Activated CD4-positive, alpha-beta T cell treated with anti-CD3 and anti-CD28 coated beads, Interleukin-2, amount 50 U/mL, for 48 hours (primary cell): Measurements from ENCODE around the gene P2RY2.
"Not testable (repeated sequence)": the region's sequence is repeated elsewhere in the genome, so short reads cannot be mapped to it uniquely, and the experiment has no call there.

Source experiments
- DNase-seq, 2 experiments: peaks; one replicate each; pipeline ENCODE4 v3.0.0-alpha.2; 2020

The P2RY2 gene

GRCh38 chr11:73189315-73189714 is 28.8 kb upstream of the P2RY2 start:
- DNase-seq, result no peak

DNA sequence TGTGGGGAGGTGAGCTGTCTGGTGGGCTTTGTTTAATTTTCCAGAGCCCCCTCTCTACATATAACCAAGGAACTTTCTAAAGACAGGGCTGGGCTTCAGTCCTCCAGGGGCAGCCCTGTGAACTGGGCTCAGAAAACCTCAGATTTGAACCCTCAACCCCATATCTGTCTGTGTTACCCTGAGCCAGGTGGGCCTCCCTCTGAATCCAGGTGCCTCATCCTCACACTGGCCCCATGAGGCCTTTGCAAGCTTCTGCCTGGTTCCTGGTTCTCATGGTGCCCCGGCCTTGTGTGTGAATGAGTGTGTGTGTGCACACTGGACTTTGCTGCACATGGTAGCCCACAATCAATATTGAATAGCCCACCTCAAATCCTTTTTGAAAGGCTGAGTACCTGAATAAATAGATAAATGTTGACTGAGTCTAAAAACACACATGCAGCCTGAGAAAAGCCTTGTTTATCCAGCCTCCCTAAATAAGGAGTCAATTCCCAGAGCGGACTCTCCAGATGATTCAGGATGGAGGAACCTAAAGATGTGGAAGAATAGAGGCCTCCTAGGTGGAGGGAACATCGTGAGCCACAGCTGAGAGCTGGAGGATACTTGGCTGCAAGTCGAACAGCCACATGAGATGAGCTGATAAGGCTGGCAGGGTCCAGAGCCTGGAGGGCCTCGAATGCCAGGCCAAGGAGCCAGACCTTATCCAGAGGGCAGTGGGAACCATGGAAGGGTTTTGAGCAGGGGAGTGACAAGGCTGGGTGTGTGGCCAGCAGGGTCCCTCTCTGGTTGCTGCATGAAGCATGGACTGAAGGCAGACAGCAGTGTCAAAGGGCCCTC is 28.1 kb upstream of the P2RY2 start:
- DNase-seq, result no peak

GRCh38 chr11:73190557-73190885 is 27.6 kb upstream of the P2RY2 start:
- DNase-seq, result no peak

- no peak for DNase-seq
These were observed 26.9 kb upstream of the P2RY2 start for GRCh38 chr11:73191151-73191550.

- DNase-seq, result no peak
These were observed 25.8 kb upstream of the P2RY2 start for GRCh38 chr11:73192272-73192671.

- DNase-seq, result no peak
These were observed 24.6 kb upstream of the P2RY2 start for GRCh38 chr11:73193251-73194033.

GRCh38 chr11:73194034-73194507 is 24.0 kb upstream of the P2RY2 start:
- no peak for DNase-seq

GRCh38 chr11:73194593-73194992 is 23.5 kb upstream of the P2RY2 start:
- no peak for DNase-seq

DNA sequence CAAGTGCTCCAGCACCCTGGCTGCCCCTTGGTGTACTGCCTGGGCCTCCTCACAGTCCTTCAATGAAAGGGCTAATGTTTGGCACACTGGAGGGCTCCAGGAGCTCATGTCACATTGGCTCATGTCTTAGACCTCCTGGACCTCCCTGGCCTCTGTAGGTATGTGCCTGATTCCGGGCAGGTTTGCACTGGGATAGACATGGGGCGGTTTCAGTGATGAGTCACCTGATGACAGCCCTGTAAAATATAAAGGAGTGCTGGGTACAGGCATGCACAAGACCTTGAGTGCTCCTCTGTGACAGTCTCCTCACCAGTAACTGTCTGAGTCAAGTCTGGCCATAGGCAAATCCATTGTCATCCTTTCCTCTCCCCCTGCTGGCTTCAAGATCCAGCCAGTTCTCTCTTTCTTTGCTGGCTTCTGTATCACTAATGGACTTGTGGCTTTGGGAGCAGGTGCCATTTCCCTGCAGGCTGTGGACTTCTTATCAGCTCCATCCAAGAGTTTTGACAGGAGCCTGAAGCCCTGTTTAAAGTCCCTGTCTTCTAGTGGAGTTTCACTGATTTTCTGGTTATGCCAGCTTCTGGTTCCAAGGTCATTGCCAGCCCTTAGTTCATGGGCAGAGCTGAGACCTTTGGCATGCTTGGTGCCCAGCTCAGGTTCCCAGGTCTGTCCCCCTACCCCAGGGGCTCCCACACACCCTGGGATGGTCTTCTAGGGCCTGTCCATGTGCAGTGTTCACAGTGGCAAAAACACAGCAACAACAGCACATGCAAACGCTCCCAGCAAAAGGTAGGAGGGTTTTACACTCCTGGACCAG is 22.7 kb upstream of the P2RY2 start:
- DNase-seq, result no peak

- no peak for DNase-seq
These were observed 21.5 kb upstream of the P2RY2 start for GRCh38 chr11:73196576-73196975.

- DNase-seq, result no peak
These were observed 20.7 kb upstream of the P2RY2 start for GRCh38 chr11:73197348-73197747.

GRCh38 chr11:73197787-73198186 is 20.3 kb upstream of the P2RY2 start:
- not testable (repeated sequence) for DNase-seq

DNA sequence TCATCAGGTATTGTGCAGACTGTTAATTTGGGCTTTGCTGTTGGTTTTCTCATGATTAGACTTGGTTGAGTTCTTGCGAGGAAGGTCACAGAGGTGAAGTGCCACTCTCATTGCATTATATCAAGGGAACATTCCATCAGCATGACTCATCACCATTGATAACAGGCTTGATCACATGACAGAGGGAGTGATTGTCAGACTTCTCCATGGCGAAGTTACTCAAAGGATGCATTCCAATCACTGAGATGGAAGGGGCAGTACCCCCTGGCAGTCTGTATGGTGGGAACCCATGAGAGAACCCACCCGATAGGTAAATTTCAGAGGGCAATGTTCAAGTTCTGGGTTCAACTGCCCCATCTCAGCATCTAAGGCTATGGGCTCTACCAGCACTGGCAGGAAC is 19.4 kb upstream of the P2RY2 start:
- no peak for DNase-seq

DNA sequence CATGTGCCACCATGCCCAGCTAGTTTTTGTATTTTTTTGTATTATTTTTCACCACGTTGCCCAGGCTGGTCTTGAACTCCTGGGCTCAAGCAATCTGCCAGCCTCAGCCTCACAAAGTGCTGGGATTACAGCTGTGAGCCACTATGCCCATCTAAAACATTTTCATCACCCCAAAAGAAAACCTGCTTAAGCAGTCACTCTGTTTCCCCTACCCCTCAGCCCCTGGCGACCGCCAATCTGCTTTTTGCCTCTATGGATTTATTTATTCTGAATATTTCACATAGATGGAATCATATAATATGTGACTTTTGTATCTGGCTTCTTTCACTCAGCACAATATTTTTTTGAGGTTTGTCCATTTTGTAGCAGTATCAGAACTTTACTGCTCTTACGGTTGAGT is 18.6 kb upstream of the P2RY2 start:
- DNase-seq, result no peak

GRCh38 chr11:73200256-73200655 is 17.8 kb upstream of the P2RY2 start:
- no peak for DNase-seq

DNA sequence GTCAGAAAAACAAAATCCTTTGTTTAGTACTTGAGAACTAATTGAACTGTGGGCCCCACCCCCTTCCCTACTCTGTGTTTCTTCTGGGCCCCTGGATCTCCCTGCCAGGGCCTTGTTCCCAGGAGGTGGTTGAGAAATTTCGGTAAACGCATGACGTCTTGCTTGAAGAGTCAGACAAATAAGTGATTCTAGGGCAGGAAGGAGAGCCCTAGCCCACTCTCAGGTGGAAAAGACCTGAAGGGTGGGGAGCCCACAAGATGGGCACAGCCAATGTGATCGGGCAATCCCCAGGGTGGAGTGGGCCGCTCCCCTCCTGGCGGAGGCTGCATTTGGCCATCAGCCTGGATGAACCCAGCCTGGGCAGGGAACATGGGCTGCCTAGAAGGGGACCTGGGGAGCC is 16.8 kb upstream of the P2RY2 start:
- DNase-seq, result no peak

DNA sequence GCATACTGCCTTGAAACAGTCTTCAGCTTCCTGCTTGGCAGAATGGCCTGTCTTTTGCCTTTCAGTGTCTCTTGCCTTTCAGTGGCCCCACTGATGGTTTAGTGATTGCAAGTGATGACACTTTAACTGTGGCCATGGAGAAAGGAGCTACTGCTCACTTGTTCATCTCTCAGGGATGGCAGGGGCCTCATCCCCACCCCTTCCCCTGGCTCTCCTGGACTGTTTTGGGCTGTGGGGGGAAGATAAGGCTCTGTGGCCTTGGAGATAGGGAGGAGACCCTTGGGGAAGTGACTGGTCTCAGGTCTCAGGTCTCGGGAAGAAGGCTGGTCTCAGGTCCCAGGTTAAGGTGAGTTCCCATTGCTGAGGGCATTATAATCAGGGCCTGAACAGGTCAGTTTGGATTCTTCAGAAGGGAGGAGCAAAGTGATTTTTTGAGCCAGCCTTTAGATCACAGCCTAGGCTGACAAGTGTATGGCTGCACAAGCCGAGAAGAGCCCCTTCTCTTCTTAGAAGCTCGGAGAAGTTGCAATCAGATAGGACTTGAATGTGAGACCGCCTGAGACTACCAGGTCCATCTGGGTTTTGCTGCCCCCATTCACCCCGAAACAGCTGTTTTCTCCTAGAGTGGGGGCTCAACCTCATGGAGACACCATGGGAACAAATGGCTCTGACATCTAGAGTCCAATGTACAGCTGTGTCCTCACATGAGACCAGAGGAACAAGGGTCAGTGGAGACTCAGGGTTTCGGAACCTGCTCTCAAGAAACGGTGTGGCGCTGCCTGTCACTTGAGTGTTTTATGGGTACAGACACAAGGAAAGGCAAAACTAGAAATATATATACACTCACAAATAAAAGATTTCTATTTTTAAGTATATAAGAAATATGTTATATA is 15.9 kb upstream of the P2RY2 start:
- no peak for DNase-seq

GRCh38 chr11:73203322-73203721 is 14.8 kb upstream of the P2RY2 start:
- no peak for DNase-seq

- no peak for DNase-seq
These were observed 14.3 kb upstream of the P2RY2 start for GRCh38 chr11:73203790-73204189.

GRCh38 chr11:73204711-73205121 is 13.4 kb upstream of the P2RY2 start:
- DNase-seq, result no peak

- no peak for DNase-seq
These were observed 12.3 kb upstream of the P2RY2 start for GRCh38 chr11:73205661-73206343.

DNA sequence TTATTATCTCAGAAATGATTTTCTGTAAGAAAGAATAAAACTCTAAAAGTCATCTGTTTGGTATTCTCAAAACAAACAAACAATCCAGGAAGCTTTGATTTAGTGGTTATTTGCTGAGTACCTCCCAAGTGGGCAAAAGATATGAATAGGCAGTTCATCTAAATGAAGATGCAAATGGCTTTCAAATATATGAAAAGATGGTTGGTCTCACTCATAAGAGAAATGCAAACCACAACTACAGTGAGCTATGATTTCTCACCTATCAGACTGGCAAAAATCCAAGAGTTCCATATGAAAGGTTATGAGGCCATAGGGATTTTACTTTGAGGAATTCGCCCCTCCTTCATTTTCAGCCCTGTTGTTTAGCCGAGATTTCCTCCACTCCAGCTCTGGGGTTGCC is 11.3 kb upstream of the P2RY2 start:
- DNase-seq, result no peak
